GM23338 (cell line): Measurements from ENCODE around the gene CREBL2. TPM values are rescaled to one million over a fixed set of nuclear protein-coding genes. Genes with fewer than 3 reads are reported as not detected.

ENCODE experiments used
- ATAC-seq: fragments of 200-7000 bp; cut with Tn5 transposase; 3 replicates; pipeline ENCODE4 v1.9.1; 2020
- DNase-seq: peaks from one replicate; pipeline ENCODE4 v3.0.0-alpha.2; 2015; ENCODE audit warnings: low spot score
- H2AFZ ChIP-seq: fragments of 200-600 bp; sonication (generic); 2 replicates; pipeline ENCODE4 v1.8.0; 2016; ENCODE audit warnings: antibody characterized with exemption, mild to moderate bottlenecking, moderate library complexity
- H3F3A ChIP-seq: fragments of 200-600 bp; sonication (generic); replicated peaks from 2 replicates; pipeline ENCODE4 v1.8.0; 2017; ENCODE audit warnings: antibody characterized with exemption, mixed run types, low read depth
- H3K27ac ChIP-seq: fragments of 200-600 bp; sonication (generic); 2 replicates; pipeline ENCODE4 v1.6.1; 2016; ENCODE audit warnings: low read depth
- H3K27me3 ChIP-seq: fragments of 200-600 bp; sonication (generic); 2 replicates; pipeline ENCODE4 v1.8.0; 2016; ENCODE audit warnings: mild to moderate bottlenecking, mixed run types, moderate library complexity; ENCODE audit not compliant: insufficient read depth
- H3K36me3 ChIP-seq: fragments of 200-600 bp; sonication (generic); 2 replicates; pipeline ENCODE4 v1.8.0; 2016; ENCODE audit warnings: mild to moderate bottlenecking; ENCODE audit not compliant: insufficient read depth
- H3K4me1 ChIP-seq: fragments of 200-600 bp; sonication (generic); 2 replicates; pipeline ENCODE4 v1.8.0; 2016; ENCODE audit warnings: mild to moderate bottlenecking, moderate library complexity; ENCODE audit not compliant: insufficient read depth
- H3K4me2 ChIP-seq: fragments of 200-600 bp; sonication (generic); 2 replicates; pipeline ENCODE4 v1.7.1; 2017; ENCODE audit warnings: mixed run types
- H3K4me3 ChIP-seq: fragments of 200-600 bp; sonication (generic); 2 replicates; pipeline ENCODE4 v1.6.1; 2016; ENCODE audit warnings: mixed run types
- H3K79me2 ChIP-seq: fragments of 200-600 bp; sonication (generic); replicated peaks from 2 replicates; pipeline ENCODE4 v1.8.0; 2017; ENCODE audit warnings: mild to moderate bottlenecking; ENCODE audit not compliant: insufficient read depth
- H3K9me2 ChIP-seq: fragments of 200-600 bp; sonication (generic); 2 replicates; pipeline ENCODE4 v1.8.0; 2017; ENCODE audit not compliant: insufficient read depth
- H4K20me1 ChIP-seq: fragments of 200-600 bp; sonication (generic); replicated peaks from 2 replicates; pipeline ENCODE4 v1.8.0; 2017; ENCODE audit warnings: mild to moderate bottlenecking; ENCODE audit not compliant: insufficient read depth
- H3K27ac Mint-ChIP-seq: 2 replicates; pipeline ENCODE4 v1.8.0; 2020; ENCODE audit warnings: inconsistent platforms, mild to moderate bottlenecking, moderate library complexity, mixed read lengths
- H3K27me3 Mint-ChIP-seq: 3 replicates; pipeline ENCODE4 v1.8.0; 2022; ENCODE audit warnings: low read depth, mild to moderate bottlenecking, moderate library complexity, mixed read lengths, inconsistent platforms; ENCODE audit not compliant: insufficient read depth, poor library complexity
- H3K36me3 Mint-ChIP-seq: 3 replicates; pipeline ENCODE4 v1.8.0; 2021; ENCODE audit warnings: low read depth, mild to moderate bottlenecking, inconsistent platforms, moderate library complexity, mixed read lengths
- H3K4me1 Mint-ChIP-seq: 3 replicates; pipeline ENCODE4 v1.8.0; 2020; ENCODE audit warnings: mild to moderate bottlenecking, inconsistent platforms, mixed read lengths
- H3K4me3 Mint-ChIP-seq: 3 replicates; pipeline ENCODE4 v1.8.0; 2021; ENCODE audit warnings: moderate library complexity, mild to moderate bottlenecking, inconsistent platforms, mixed read lengths
- H3K9me3 Mint-ChIP-seq: 3 replicates; pipeline ENCODE4 v1.8.0; 2020; ENCODE audit warnings: moderate library complexity, mild to moderate bottlenecking, inconsistent platforms, mixed read lengths
- CREB1 ChIP-seq: fragments of 250-450 bp; sonication (Bioruptor Pico); IDR thresholded peaks from 2 replicates; pipeline ENCODE4 v1.5.0; 2020; ENCODE audit warnings: low read depth, mild to moderate bottlenecking, moderate library complexity
- EZH2phosphoT487 ChIP-seq: fragments of 200-600 bp; sonication (generic); IDR thresholded peaks from one replicate; pipeline ENCODE4 v1.8.1; 2018; ENCODE audit warnings: antibody characterized with exemption; ENCODE audit not compliant: unreplicated experiment
- JUNB ChIP-seq: IDR thresholded peaks from one replicate; pipeline ENCODE4 v1.6.1; 2016; ENCODE audit warnings: antibody characterized with exemption; ENCODE audit not compliant: unreplicated experiment
- POLR2AphosphoS5 ChIP-seq: IDR thresholded peaks from 2 replicates; pipeline ENCODE4 v1.6.1; 2016; ENCODE audit warnings: antibody characterized with exemption, low read depth
- REST ChIP-seq: IDR thresholded peaks from one replicate; pipeline ENCODE4 v1.6.1; 2018; ENCODE audit warnings: antibody characterized with exemption; ENCODE audit not compliant: unreplicated experiment
- STAT1 ChIP-seq: IDR thresholded peaks from one replicate; pipeline ENCODE4 v1.6.1; 2016; ENCODE audit warnings: antibody characterized with exemption; ENCODE audit not compliant: unreplicated experiment
- ZNF462 ChIP-seq: fragments of 250-450 bp; sonication (Bioruptor Pico); IDR thresholded peaks from 2 replicates; pipeline ENCODE4 v1.5.0; 2020; ENCODE audit warnings: mild to moderate bottlenecking, moderate library complexity
- long read RNA-seq: library from polyadenylated mRNA; unstranded; transcript quantifications from one replicate; pipeline ENCODE4 v2.0.0, GENCODE V29; 2020; ENCODE audit not compliant: unreplicated experiment
- polyA plus RNA-seq: library from polyadenylated mRNA; unstranded; fragments of >200 nt; fragmentation: Nextera tagmentation; extraction: Ambion mirVana; gene quantifications from 2 replicates; pipeline ENCODE4 v1.2.1, GENCODE V29; 2016
- total RNA-seq: library from RNA; depleted of rRNA; stranded (reverse); fragments of >200 nt; shearing (Covaris generic); gene quantifications from 2 replicates; pipeline ENCODE4 v1.2.3, GENCODE V29; 2014; rRNA removed
- TF ChIP-seq, protein P1 (sequence below): IDR thresholded peaks from 2 replicates; pipeline ENCODE4 v1.6.1; 2016; ENCODE audit warnings: antibody characterized with exemption

Gene CREBL2
- total RNA-seq = 20.5 and 21.6 TPM in 2 replicates
- polyA plus RNA-seq = 9.0 and 9.3 TPM in 2 replicates
- long read RNA-seq, transcript CREBL2-201 (4 exons, 3,754 nt) = major isoform, 6 of 6 reads
- long read RNA-seq, partial matches to known transcripts = 0 of 6 reads
- long read RNA-seq, other reads (novel, unspliced or antisense) = 0 of 6 reads

GRCh38 chr12:12611512-12612306 is at the start of gene CREBL2:
Gene CREBL2, plus strand, starts transcription at chr12:12611876. Its CDS starts 297 bp downstream, at chr12:12612173.
- H3K79me2 ChIP-seq = peaks cover 15% of the 10 kb centered on the region
- no peak for TF ChIP-seq EZH2phosphoT487
- TF ChIP-seq POLR2AphosphoS5 = peak; percentile 59
- peak; percentile 57 for TF ChIP-seq CREB1 (CRISPR knock-in tag)
- TF ChIP-seq, protein P1, sequence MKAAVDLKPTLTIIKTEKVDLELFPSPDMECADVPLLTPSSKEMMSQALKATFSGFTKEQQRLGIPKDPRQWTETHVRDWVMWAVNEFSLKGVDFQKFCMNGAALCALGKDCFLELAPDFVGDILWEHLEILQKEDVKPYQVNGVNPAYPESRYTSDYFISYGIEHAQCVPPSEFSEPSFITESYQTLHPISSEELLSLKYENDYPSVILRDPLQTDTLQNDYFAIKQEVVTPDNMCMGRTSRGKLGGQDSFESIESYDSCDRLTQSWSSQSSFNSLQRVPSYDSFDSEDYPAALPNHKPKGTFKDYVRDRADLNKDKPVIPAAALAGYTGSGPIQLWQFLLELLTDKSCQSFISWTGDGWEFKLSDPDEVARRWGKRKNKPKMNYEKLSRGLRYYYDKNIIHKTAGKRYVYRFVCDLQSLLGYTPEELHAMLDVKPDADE = peak; percentile 92
- Mint-ChIP-seq H3K27me3 (peaks cover 16% of the 10 kb centered on the region), H3K4me3 (peak within 1 kb of the TSS; percentile 98), H3K36me3 (peaks cover 7% of the 10 kb centered on the region), H3K4me1 (peaks cover 19% of the 10 kb centered on the region), H3K9me3 (no peaks in the 10 kb centered on the region), H3K27ac (peak within 1 kb of the TSS; percentile 72)
- peaks cover 5% of the 10 kb centered on the region; the same call in 1 of the 2 replicates for H3F3A ChIP-seq
- no peaks in the 10 kb centered on the region for H3K27me3 ChIP-seq
- no peaks in the 10 kb centered on the region for H3K9me2 ChIP-seq
- DNase-seq = peak; percentile 95
- peak; percentile 93 for ATAC-seq
- H3K27ac ChIP-seq = peak within 1 kb of the TSS; percentile 91
- peak within 1 kb of the TSS; percentile 90 for H2AFZ ChIP-seq
- peaks cover 24% of the 10 kb centered on the region for H3K4me1 ChIP-seq
- H3K36me3 ChIP-seq = no peaks in the 10 kb centered on the region
- H4K20me1 ChIP-seq = no peaks in the 10 kb centered on the region
- peak within 1 kb of the TSS; percentile 91 for H3K4me2 ChIP-seq
- H3K4me3 ChIP-seq = peak within 1 kb of the TSS; percentile 70

DNA sequence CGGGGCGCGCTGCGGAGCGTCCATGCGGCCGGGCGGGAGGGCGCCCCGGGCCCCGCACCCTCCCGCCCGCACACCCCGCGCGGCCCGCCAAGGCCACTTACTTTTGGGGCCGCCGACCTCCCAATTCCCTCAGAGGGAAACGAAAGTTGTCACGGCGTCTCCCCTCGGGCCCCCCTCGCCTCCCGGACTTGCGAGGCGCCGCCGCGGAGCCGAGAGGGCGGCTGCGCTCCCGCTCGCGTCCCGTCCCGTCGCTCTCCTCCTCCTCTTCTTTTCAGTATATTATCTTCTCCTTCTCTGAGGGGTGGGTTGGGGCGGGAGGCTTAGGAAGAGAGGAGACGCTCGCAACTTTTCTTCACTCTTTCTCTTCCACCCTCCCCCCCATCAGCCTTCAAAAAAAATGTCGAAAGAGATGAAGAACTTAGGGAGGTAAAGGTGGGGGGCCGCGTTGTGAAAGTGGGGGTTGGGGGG is 49.6 kb upstream of the CREBL2 start:
- H3K9me3 Mint-ChIP-seq = peaks cover 21% of the 10 kb centered on the region
- Histone ChIP-seq H4K20me1 (no peaks in the 10 kb centered on the region), H3F3A (peaks cover 7% of the 10 kb centered on the region), H3K27me3 (no peaks in the 10 kb centered on the region), H3K79me2 (peaks cover 40% of the 10 kb centered on the region), H3K27ac (peak overlapping the region; percentile 96), H3K4me2 (peak overlapping the region; percentile 68; the same call in 1 of the 2 replicates), H2AFZ (no peak overlapping the region), H3K36me3 (no peaks in the 10 kb centered on the region), H3K4me3 (peak overlapping the region; percentile 80), H3K4me1 (peaks cover 26% of the 10 kb centered on the region), H3K9me2 (no peaks in the 10 kb centered on the region)
- DNase-seq = peak; percentile 62
- peak overlapping the region; percentile 85 for H3K4me3 Mint-ChIP-seq
- peaks cover 3% of the 10 kb centered on the region for H3K27me3 Mint-ChIP-seq
- peak; percentile 8; the same call in 2 of the 3 replicates for ATAC-seq
- peaks cover 33% of the 10 kb centered on the region for H3K4me1 Mint-ChIP-seq
- H3K36me3 Mint-ChIP-seq = peaks cover 26% of the 10 kb centered on the region
- peak overlapping the region; percentile 95 for H3K27ac Mint-ChIP-seq
- TF ChIP-seq EZH2phosphoT487 (no peak), STAT1 (no peak), ZNF462 (no peak), JUNB (no peak), REST (no peak), CREB1 (CRISPR knock-in tag) (no peak), POLR2AphosphoS5 (no peak; the same call in 1 of the 2 replicates)
